Measurements from ENCODE around the gene PVRIG. TPM values are rescaled to one million over a fixed set of nuclear protein-coding genes. Genes with fewer than 3 reads are reported as not detected.
"Not testable (repeated sequence)": the region's sequence is repeated elsewhere in the genome, so short reads cannot be mapped to it uniquely, and the experiment has no call there.

Gene PVRIG
- total RNA-seq, 1 experiment from 2014 or later, result not detected

GRCh38 chr7:100247152-100247757 is 27.5 kb downstream of the PVRIG start:
- CTCF ChIA-PET, result no interaction called here
- Histone ChIP-seq H3K36me3 (ENCODE audit: insufficient read depth, low read length, poor library complexity, severe bottlenecking) (no peaks in the 10 kb centered on the region), H3K27me3 (replicated peaks; ENCODE audit: insufficient read depth, low read depth, low read length, poor library complexity) (no peaks in the 10 kb centered on the region), H3K4me3 (ENCODE audit: low read depth, low read length, poor library complexity, severe bottlenecking) (no peak overlapping the region), H3K27ac (ENCODE audit: low read depth, low read length, poor library complexity, severe bottlenecking) (no peak overlapping the region), H3K9me3 (ENCODE audit: low read depth, low read length, poor library complexity, severe bottlenecking) (no peaks in the 10 kb centered on the region), H3K4me1 (ENCODE audit: insufficient read depth, low read length, poor library complexity, severe bottlenecking) (peaks cover 3% of the 10 kb centered on the region)
- TF ChIP-seq EZH2 (IDR thresholded peaks at IDR 0.05; ENCODE audit: borderline replicate concordance, low read depth, low read length, poor library complexity, severe bottlenecking) (no peak), CTCF (conservative IDR thresholded peaks at IDR 0.05; ENCODE audit: low read depth, low read length) (no peak)
- POLR2A ChIA-PET (ENCODE audit: low non-redundant PET), result no interaction called here
- intact Hi-C loops (cut with micrococcal nuclease; ENCODE audit: unreplicated experiment), result no loop called here
- peak; percentile 66 for DNase-seq (ENCODE audit: low spot score)
- BruUV-seq (replicated peaks), result no TSS peak

- CTCF ChIA-PET, result no interaction called here
- no peak overlapping the region for H3K4me3 ChIP-seq (ENCODE audit: low read depth, low read length, poor library complexity, severe bottlenecking)
- H3K27ac ChIP-seq (ENCODE audit: low read depth, low read length, poor library complexity, severe bottlenecking), result no peak overlapping the region
- POLR2A ChIA-PET (ENCODE audit: low non-redundant PET), result no interaction called here
- peaks cover 3% of the 10 kb centered on the region for H3K4me1 ChIP-seq (ENCODE audit: insufficient read depth, low read length, poor library complexity, severe bottlenecking)
- H3K27me3 ChIP-seq (replicated peaks; ENCODE audit: insufficient read depth, low read depth, low read length, poor library complexity), result no peaks in the 10 kb centered on the region
- BruUV-seq (replicated peaks), result no TSS peak
- DNase-seq (ENCODE audit: low spot score), result no peak
- no peak for TF ChIP-seq CTCF (conservative IDR thresholded peaks at IDR 0.05; ENCODE audit: low read depth, low read length)
- TF ChIP-seq EZH2 (IDR thresholded peaks at IDR 0.05; ENCODE audit: borderline replicate concordance, low read depth, low read length, poor library complexity, severe bottlenecking), result no peak
- intact Hi-C loops (cut with micrococcal nuclease; ENCODE audit: unreplicated experiment), result no loop called here
- no peaks in the 10 kb centered on the region for H3K9me3 ChIP-seq (ENCODE audit: low read depth, low read length, poor library complexity, severe bottlenecking)
- H3K36me3 ChIP-seq (ENCODE audit: insufficient read depth, low read length, poor library complexity, severe bottlenecking), result no peaks in the 10 kb centered on the region
Observed at GRCh38 chr7:100248483-100248882, 28.7 kb downstream of the PVRIG start.

- no peaks in the 10 kb centered on the region for H3K4me1 ChIP-seq (ENCODE audit: insufficient read depth, low read length, poor library complexity, severe bottlenecking)
- no peak for TF ChIP-seq EZH2 (IDR thresholded peaks at IDR 0.05; ENCODE audit: borderline replicate concordance, low read depth, low read length, poor library complexity, severe bottlenecking)
- no peak for TF ChIP-seq CTCF (conservative IDR thresholded peaks at IDR 0.05; ENCODE audit: low read depth, low read length)
- intact Hi-C loops (cut with micrococcal nuclease; ENCODE audit: unreplicated experiment), result no loop called here
- H3K9me3 ChIP-seq (ENCODE audit: low read depth, low read length, poor library complexity, severe bottlenecking), result no peaks in the 10 kb centered on the region
- H3K36me3 ChIP-seq (ENCODE audit: insufficient read depth, low read length, poor library complexity, severe bottlenecking), result no peaks in the 10 kb centered on the region
- no TSS peak for BruUV-seq (replicated peaks)
- H3K27ac ChIP-seq (ENCODE audit: low read depth, low read length, poor library complexity, severe bottlenecking), result no peak overlapping the region
- H3K27me3 ChIP-seq (replicated peaks; ENCODE audit: insufficient read depth, low read depth, low read length, poor library complexity), result no peaks in the 10 kb centered on the region
- H3K4me3 ChIP-seq (ENCODE audit: low read depth, low read length, poor library complexity, severe bottlenecking), result no peak overlapping the region
- ChIA-PET CTCF (no interaction called here), POLR2A (ENCODE audit: low non-redundant PET) (no interaction called here)
- DNase-seq (ENCODE audit: low spot score), result no peak
Observed at GRCh38 chr7:100257017-100257416, 37.3 kb downstream of the PVRIG start.

- H3K27me3 ChIP-seq (replicated peaks; ENCODE audit: insufficient read depth, low read depth, low read length, poor library complexity); BruUV-seq (replicated peaks); H3K9me3 ChIP-seq (ENCODE audit: low read depth, low read length, poor library complexity, severe bottlenecking); H3K4me3 ChIP-seq (ENCODE audit: low read depth, low read length, poor library complexity, severe bottlenecking); H3K4me1 ChIP-seq (ENCODE audit: insufficient read depth, low read length, poor library complexity, severe bottlenecking); H3K27ac ChIP-seq (ENCODE audit: low read depth, low read length, poor library complexity, severe bottlenecking); POLR2A ChIA-PET (ENCODE audit: low non-redundant PET); CTCF ChIA-PET; intact Hi-C loops (cut with micrococcal nuclease; ENCODE audit: unreplicated experiment); DNase-seq (ENCODE audit: low spot score); H3K36me3 ChIP-seq (ENCODE audit: insufficient read depth, low read length, poor library complexity, severe bottlenecking): not testable (repeated sequence)
Observed at GRCh38 chr7:100259984-100260383, 40.2 kb downstream of the PVRIG start.

- H3K36me3 ChIP-seq (ENCODE audit: insufficient read depth, low read length, poor library complexity, severe bottlenecking); H3K27ac ChIP-seq (ENCODE audit: low read depth, low read length, poor library complexity, severe bottlenecking); H3K27me3 ChIP-seq (replicated peaks; ENCODE audit: insufficient read depth, low read depth, low read length, poor library complexity); H3K4me1 ChIP-seq (ENCODE audit: insufficient read depth, low read length, poor library complexity, severe bottlenecking); intact Hi-C loops (cut with micrococcal nuclease; ENCODE audit: unreplicated experiment); BruUV-seq (replicated peaks); DNase-seq (ENCODE audit: low spot score); CTCF ChIA-PET; POLR2A ChIA-PET (ENCODE audit: low non-redundant PET); H3K9me3 ChIP-seq (ENCODE audit: low read depth, low read length, poor library complexity, severe bottlenecking); H3K4me3 ChIP-seq (ENCODE audit: low read depth, low read length, poor library complexity, severe bottlenecking): not testable (repeated sequence)
Observed at GRCh38 chr7:100262896-100263295, 43.1 kb downstream of the PVRIG start.
